Peyer's patch (tissue), 4 donors: Measurements from ENCODE around the gene TTYH3.

Experiments
- POLR2A ChIP-seq, 2 donors: fragments of 450-650 bp; IDR thresholded peaks; one replicate each; pipeline ENCODE4 v1.5.1; 2017; ENCODE audit warnings: antibody characterized with exemption in 2 of 2, mild to moderate bottlenecking in 2 of 2, moderate library complexity in 2 of 2
- TF ChIP-seq, protein P1 (sequence below), 6 experiments: fragments of 450-650 bp in 4 of 6; fragments of 200-600 bp in 2 of 6; sonication (generic) in 1 of 6; IDR thresholded peaks; one replicate each; pipeline ENCODE4 v1.5.1; 2017 to 2019; ENCODE audit warnings: antibody characterized with exemption in 6 of 6, mild to moderate bottlenecking in 3 of 6, moderate library complexity in 1 of 6

DNA sequence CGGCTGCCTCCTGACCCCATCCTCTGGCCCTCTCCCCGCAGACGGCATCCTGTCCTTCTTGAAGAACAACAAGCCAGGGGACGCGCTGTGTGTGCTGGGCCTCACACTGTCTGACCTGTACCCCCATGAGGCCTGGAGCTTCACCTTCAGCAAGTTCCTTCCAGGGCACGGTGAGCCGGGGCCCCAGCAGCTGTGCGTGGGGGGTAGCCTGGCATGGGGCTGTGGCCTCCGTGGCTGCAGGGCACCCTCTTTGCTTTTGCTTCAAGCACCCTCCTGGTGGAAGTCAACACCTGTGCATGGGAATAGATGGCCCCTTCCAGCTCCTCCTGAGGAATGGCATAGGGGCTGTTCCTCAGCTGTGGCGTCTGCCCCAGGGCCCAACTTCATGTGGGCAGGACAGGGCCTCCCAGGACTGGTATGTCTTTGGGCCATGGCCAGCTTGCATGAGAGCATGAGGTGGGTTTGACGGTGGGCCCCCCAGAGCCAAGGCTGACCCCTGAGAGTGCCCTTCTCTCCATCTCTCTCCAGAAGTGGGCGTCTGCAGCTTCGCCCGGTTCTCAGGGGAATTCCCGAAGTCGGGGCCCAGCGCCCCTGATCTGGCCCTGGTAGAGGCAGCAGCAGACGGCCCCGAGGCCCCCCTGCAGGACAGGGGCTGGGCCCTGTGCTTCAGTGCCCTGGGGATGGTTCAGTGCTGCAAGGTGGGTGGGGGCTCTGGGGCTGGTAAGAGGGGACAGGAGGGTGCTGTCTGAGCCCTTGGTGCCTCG, 76.9 kb downstream of the TTYH3 start:
- no peak for TF ChIP-seq POLR2A (IDR thresholded peaks at IDR 0.05)
- TF ChIP-seq, protein P1, sequence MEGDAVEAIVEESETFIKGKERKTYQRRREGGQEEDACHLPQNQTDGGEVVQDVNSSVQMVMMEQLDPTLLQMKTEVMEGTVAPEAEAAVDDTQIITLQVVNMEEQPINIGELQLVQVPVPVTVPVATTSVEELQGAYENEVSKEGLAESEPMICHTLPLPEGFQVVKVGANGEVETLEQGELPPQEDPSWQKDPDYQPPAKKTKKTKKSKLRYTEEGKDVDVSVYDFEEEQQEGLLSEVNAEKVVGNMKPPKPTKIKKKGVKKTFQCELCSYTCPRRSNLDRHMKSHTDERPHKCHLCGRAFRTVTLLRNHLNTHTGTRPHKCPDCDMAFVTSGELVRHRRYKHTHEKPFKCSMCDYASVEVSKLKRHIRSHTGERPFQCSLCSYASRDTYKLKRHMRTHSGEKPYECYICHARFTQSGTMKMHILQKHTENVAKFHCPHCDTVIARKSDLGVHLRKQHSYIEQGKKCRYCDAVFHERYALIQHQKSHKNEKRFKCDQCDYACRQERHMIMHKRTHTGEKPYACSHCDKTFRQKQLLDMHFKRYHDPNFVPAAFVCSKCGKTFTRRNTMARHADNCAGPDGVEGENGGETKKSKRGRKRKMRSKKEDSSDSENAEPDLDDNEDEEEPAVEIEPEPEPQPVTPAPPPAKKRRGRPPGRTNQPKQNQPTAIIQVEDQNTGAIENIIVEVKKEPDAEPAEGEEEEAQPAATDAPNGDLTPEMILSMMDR (IDR thresholded peaks at IDR 0.05) = no peak
